Left lung (tissue), 10 donors: ENCODE results near the gene IGDCC3. TPM values are rescaled to one million over a fixed set of nuclear protein-coding genes. Genes with fewer than 3 reads are reported as not detected.
A peak's percentile ranks its signal among the peaks of the same experiment; 100 is the strongest.
"Not testable (repeated sequence)": the region's sequence is repeated elsewhere in the genome, so short reads cannot be mapped to it uniquely, and the experiment has no call there.

Experiments used
- ATAC-seq: fragments of 200-7000 bp; cut with Tn5 transposase; one replicate; pipeline ENCODE4 v1.9.1; 2020; ENCODE audit warnings: moderate library complexity
- DNase-seq, 4 donors: peaks; one replicate each; pipeline ENCODE4 v3.0.0-alpha.2; 2013 to 2020
- H3K27ac ChIP-seq, 2 donors: fragments of 200-600 bp; sonication (generic) in 1 of 2; one replicate each; pipeline versions ENCODE4 v1.5.0 to v1.8.0; 2020 to 2021
- H3K27me3 ChIP-seq, 2 donors: fragments of 200-600 bp; sonication (generic) in 1 of 2; one replicate each; pipeline versions ENCODE4 v1.5.0 to v1.8.0; 2020 to 2021
- H3K36me3 ChIP-seq, 2 donors: fragments of 200-600 bp; sonication (generic) in 1 of 2; one replicate each; pipeline versions ENCODE4 v1.5.0 to v1.8.0; 2020 to 2021
- H3K4me1 ChIP-seq, 2 donors: fragments of 200-600 bp; one replicate each; pipeline ENCODE4 v1.8.0; 2021
- H3K4me3 ChIP-seq, 2 donors: fragments of 200-600 bp; sonication (generic) in 1 of 2; one replicate each; pipeline versions ENCODE4 v1.5.0 to v1.8.0; 2020 to 2021; ENCODE audit warnings: mild to moderate bottlenecking in 1 of 2
- H3K9me3 ChIP-seq, 2 donors: fragments of 200-600 bp; sonication (generic) in 1 of 2; one replicate each; pipeline versions ENCODE4 v1.5.0 to v1.8.0; 2020 to 2021
- intact Hi-C, 2 donors: fragments of 100-400 bp; cut with DNase I; formaldehyde crosslinking; loops; one replicate each; pipeline versions ENCODE4 v1.11.2 to v1.14.2; 2022
- polyA plus RNA-seq, 6 donors: library from polyadenylated mRNA; unstranded; fragments of 120-200 nt; gene quantifications; one replicate each; pipeline ENCODE4 v1.2.1, GENCODE V29; 2013; ENCODE audit not compliant: insufficient read length in 6 of 6
- total RNA-seq, 2 donors: library from RNA; stranded (reverse); fragmentation: NEBNext Ultra II Directional; extraction: Animal tissue kit (Norgen Biotek cat#: 25700); gene quantifications; one replicate each; pipeline ENCODE4 v1.2.1, GENCODE V29; 2021
- TF ChIP-seq, protein P1 (sequence below), 2 donors: fragments of 200-600 bp; sonication (generic) in 1 of 2; IDR thresholded peaks; one replicate each; pipeline versions ENCODE4 v1.5.0 to v1.8.0; 2021; ENCODE audit warnings: antibody characterized with exemption in 2 of 2
- donor health status: DM: no; HTN: yes; CAD: no.
- donor health status: DM: no; HTN: no; CAD: no.

The IGDCC3 gene
- total and polyA plus RNA-seq, 8 donors, result 0.20 to 12.8 (median 11.5) TPM; not detected in 1

DNA sequence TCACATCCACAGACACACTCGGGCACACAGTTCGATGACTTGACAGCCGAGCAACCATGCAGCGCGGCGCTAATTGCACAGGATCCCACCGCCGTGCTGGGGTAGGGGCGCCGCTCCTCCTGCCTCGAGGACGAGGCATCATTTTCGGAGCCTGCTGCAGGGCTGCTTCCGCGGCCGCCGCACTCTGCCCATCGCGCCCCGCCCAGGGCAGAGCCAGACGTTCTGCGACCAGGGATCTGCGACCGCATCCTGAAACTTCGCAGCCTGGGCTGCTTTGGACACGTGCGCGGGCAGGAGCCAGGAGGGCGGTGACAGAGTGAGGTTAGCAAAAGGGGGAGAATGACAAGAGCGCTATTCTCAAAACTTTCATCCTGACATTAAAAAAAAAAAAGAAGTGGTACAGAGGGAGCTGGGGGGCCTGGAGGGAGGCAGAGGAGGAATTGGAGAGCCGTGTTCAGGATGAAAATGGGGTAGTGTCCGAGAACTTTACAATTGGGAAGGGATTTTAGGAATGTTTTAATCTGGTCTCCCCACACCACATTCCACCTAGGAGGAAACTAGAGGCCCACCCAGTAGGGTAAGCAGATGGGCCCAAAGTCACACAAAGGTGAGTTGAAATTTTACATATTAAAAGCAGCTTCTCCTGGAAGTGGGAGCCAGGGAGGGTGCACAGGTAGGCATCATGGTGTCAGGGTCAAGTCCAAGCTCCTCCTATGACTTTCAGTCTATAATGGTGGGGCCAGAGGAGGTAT lies 15.9 kb downstream of the IGDCC3 start:
- intact Hi-C loops, result no loop called here
- Histone ChIP-seq H3K4me3 (no peak overlapping the region), H3K9me3 (no peaks in the 10 kb centered on the region), H3K4me1 (no peaks in the 10 kb centered on the region), H3K36me3 (no peaks in the 10 kb centered on the region), H3K27ac (no peak overlapping the region), H3K27me3 (peaks cover 6 to 51% of the 10 kb centered on the region in 2 donors)
- DNase-seq (no peak), ATAC-seq (no peak)
- TF ChIP-seq, protein P1, sequence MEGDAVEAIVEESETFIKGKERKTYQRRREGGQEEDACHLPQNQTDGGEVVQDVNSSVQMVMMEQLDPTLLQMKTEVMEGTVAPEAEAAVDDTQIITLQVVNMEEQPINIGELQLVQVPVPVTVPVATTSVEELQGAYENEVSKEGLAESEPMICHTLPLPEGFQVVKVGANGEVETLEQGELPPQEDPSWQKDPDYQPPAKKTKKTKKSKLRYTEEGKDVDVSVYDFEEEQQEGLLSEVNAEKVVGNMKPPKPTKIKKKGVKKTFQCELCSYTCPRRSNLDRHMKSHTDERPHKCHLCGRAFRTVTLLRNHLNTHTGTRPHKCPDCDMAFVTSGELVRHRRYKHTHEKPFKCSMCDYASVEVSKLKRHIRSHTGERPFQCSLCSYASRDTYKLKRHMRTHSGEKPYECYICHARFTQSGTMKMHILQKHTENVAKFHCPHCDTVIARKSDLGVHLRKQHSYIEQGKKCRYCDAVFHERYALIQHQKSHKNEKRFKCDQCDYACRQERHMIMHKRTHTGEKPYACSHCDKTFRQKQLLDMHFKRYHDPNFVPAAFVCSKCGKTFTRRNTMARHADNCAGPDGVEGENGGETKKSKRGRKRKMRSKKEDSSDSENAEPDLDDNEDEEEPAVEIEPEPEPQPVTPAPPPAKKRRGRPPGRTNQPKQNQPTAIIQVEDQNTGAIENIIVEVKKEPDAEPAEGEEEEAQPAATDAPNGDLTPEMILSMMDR (IDR thresholded peaks at IDR 0.05), result no peak

DNA sequence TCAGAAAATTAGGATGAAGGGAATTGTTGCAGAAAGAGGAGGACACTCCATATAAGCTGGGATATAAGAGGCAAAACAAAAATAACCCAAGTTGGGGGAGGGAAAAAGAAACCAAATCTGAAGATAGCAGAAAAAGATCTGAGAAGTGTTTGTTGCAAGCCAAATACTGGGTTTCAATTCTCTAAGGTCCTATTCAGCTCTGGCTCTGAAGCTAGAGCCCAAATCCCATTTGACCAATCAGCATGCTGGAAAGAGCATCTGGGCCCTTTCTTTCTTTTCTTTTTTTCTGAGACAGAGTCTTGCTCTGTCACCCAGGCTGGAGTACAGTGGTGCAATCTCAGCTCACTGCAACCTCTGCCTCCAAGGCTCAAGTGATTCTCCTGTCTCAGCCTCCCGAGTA lies 17.3 kb downstream of the IGDCC3 start:
- Histone ChIP-seq H3K4me1 (peaks cover 3 to 7% of the 10 kb centered on the region in 2 donors), H3K27me3 (peaks cover 19 to 65% of the 10 kb centered on the region in 2 donors), H3K36me3 (no peaks in the 10 kb centered on the region), H3K9me3 (no peaks in the 10 kb centered on the region), H3K27ac (no peak overlapping the region), H3K4me3 (no peak overlapping the region)
- intact Hi-C loops, result no loop called here
- no peak for ATAC-seq
- no peak for DNase-seq
- TF ChIP-seq, protein P1 (IDR thresholded peaks at IDR 0.05), result no peak

DNA sequence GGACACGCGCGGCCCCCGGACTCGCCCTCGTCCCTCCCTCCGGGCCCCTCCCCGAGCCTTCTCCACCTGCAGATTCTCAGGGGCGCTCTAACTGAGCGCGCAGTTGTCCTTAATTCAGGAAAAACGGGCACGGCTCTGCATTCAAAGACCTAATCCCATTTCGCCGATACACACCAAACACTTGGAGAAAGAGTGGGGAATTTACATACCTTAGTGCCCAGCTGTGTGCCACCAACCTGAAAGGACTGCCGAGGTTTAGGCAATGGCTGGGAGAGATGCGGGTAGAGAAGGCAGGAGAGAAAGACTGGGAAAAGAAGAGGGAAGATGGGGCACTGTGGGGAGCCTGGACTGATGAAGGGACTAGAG lies 21.8 kb downstream of the IGDCC3 start:
- intact Hi-C loops, result no loop called here
- ATAC-seq, result no peak
- Histone ChIP-seq H3K27ac (no peak overlapping the region), H3K27me3 (peaks cover 26 to 72% of the 10 kb centered on the region in 2 donors), H3K4me3 (peak overlapping the region; percentile 19 to 24), H3K36me3 (no peaks in the 10 kb centered on the region), H3K9me3 (peaks cover 0 to 14% of the 10 kb centered on the region in 2 donors), H3K4me1 (peaks cover 3 to 7% of the 10 kb centered on the region in 2 donors)
- no peak for DNase-seq
- TF ChIP-seq, protein P1 (IDR thresholded peaks at IDR 0.05), result no peak

DNA sequence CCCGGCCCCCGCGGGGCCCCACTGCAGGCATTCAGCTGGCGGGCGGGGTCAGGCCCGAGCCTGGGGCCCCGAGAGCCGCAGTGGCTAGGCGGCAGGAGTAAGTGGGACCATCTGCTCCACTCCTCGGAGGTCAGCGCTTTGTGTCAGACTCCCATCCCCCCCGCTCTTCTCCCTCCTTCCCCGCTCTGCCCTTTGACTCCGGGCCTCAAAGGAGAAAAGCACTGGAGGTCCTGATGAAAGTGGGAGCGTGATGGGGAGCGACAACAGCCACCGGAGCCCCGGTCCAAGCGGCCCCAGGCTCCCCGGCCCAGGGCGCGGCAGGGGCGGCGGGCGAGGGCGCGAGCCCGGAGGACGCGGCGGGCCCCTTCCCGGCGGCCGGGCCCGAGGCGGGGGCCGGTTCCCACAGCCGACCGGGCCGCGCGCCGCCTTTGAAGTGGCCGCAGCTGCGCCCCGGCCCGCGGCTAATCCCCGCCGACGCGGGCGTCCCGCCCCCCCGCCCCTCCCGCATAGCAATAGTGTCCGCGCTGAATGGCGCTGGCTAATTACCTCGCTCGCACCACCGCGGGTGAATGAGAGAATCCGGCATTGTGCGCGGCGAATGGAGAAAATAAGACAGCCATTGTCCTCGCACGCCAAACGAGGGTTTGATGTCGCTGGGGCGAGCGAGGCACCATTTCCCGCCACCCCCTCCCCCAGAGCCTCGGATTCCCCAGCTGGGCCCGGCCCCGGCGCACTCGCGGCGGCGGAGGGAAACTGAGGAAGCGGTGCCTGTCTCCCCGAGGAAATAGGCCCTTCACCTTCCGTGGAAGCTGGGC lies 22.4 kb downstream of the IGDCC3 start:
- Histone ChIP-seq H3K4me3 (peak overlapping the region; percentile 19 to 24), H3K27ac (no peak overlapping the region), H3K36me3 (no peaks in the 10 kb centered on the region), H3K27me3 (peaks cover 26 to 76% of the 10 kb centered on the region in 2 donors), H3K4me1 (peaks cover 3 to 7% of the 10 kb centered on the region in 2 donors), H3K9me3 (peaks cover 0 to 14% of the 10 kb centered on the region in 2 donors)
- intact Hi-C loops, result no loop called here
- DNase-seq, result peak in 1 of 4 donors; percentile 28
- TF ChIP-seq, protein P1 (IDR thresholded peaks at IDR 0.05), result no peak
- peak; percentile 46 for ATAC-seq

DNA sequence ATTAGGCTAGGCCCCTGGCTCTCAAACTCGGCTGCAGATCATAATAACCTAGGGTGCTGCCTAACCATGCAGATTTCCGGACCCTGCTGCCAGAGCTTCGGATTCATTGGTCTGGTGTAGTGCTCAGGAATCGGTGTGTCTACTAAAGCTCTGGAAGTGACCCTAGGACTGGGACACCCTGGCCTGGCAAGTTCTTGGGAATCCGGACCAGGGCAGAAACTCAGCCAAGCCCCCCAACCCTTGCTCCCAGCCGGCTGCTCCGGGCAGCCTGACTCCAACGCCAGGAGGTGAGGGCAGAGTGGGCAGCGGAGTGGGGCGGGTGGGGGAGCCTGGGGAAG lies 23.0 kb downstream of the IGDCC3 start:
- no peak for ATAC-seq
- Histone ChIP-seq H3K27ac (no peak overlapping the region), H3K27me3 (peaks cover 26 to 76% of the 10 kb centered on the region in 2 donors), H3K4me3 (no peak overlapping the region), H3K9me3 (peaks cover 0 to 14% of the 10 kb centered on the region in 2 donors), H3K36me3 (no peaks in the 10 kb centered on the region), H3K4me1 (peaks cover 3 to 7% of the 10 kb centered on the region in 2 donors)
- peak in 1 of 4 donors; percentile 13 for DNase-seq
- intact Hi-C loops, result no loop called here
- TF ChIP-seq, protein P1 (IDR thresholded peaks at IDR 0.05), result no peak

DNA sequence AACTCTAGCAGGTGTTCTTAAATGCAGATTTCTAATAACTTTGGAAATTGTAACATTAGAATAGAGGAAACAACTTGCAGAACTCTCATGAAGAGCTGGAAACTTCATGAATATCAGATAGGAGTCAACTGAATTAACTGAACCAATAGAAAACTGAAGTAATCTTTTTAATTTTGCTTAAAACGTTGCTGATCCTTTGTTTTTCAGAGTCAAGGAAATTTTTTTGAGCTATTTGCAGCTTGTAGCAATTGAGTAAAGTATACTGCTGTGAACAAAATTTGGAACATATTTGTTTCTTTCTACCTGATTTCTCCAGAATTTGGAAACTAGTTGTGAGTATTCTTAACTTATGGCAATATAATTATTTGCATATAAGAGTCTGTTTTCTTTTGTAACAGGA lies 25.8 kb downstream of the IGDCC3 start:
- H3K27ac ChIP-seq, ATAC-seq, H3K4me1 ChIP-seq, intact Hi-C loops, H3K36me3 ChIP-seq, DNase-seq, H3K4me3 ChIP-seq: not testable (repeated sequence)
- H3K9me3 ChIP-seq, result peaks cover 0 to 14% of the 10 kb centered on the region in 2 donors
- H3K27me3 ChIP-seq, result peaks cover 21 to 50% of the 10 kb centered on the region in 2 donors
